HG03175 (cell line): ENCODE results near the gene SCRN2.

ENCODE experiments used
- ATAC-seq: cut with Tn5 transposase; IDR thresholded peaks from one replicate; pipeline ENCODE4 v1.9.1; 2021; ENCODE audit warnings: mild to moderate bottlenecking, moderate library complexity; ENCODE audit not compliant: unreplicated experiment

SCRN2 gene

DNA sequence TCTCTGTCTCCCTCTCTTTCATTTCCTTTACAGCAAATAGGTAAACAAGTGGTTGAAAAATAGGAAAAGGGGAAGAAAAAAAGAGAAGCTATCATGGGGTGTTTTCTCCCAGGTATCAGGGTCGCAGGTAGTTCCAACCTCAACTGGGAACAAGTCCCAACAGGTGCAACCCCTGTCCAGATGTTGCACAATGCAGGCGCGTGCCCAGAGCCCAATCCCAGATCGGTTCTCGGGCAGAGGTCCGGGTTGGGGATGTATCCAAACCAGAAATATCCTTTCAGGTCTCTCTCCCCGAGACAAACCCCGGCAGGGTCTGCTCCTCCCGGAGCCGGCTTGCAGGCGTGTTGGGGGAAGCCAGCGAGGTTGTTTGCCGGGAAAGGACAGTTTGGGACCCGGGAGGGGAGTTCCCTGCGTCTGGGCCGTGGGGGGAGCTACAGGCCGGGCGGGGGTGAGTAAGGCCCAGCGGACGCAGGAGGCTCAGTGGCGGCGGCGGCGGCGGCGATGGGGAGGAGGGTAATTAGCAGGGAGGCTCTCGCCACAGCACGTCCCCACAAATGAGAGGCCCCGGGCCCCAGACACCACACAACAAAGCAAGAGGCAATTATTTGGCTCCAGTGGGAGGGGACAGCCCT lies 31.1 kb upstream of the SCRN2 start:
- no peak for ATAC-seq

GRCh38 chr17:47871048-47871447 lies 30.0 kb upstream of the SCRN2 start:
- no peak for ATAC-seq

GRCh38 chr17:47870056-47870455 lies 29.0 kb upstream of the SCRN2 start:
- ATAC-seq: no peak

- no peak for ATAC-seq
Observed at GRCh38 chr17:47869114-47869513, 28.0 kb upstream of the SCRN2 start.

- no peak for ATAC-seq
Observed at GRCh38 chr17:47867813-47868533, 26.9 kb upstream of the SCRN2 start.

- no peak for ATAC-seq
Observed at GRCh38 chr17:47866941-47867340, 25.9 kb upstream of the SCRN2 start.

DNA sequence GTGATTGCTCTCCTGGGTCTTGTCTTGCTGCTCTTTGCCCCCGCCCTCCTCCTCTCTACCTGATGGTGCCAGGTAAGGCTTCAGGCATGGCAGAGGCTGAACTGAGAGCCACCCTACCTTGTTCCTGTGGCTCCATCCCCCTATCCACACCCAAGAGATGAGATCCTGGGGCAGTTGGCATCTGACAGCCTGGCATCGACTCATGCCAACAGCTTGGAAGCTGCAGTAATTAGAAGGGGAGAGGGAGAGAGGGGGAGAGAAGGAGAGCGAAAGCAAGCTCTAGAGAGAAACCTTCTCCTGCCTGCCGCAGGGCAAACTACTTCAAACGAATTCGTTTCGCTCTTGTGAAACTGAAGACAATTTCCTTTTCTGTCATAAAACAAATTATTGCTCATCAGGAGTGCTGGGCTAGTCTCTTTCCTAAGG lies 23.7 kb upstream of the SCRN2 start:
- ATAC-seq: no peak

GRCh38 chr17:47862621-47863440 lies 21.8 kb upstream of the SCRN2 start:
- no peak for ATAC-seq

- ATAC-seq: no peak
Observed at GRCh38 chr17:47860386-47860785, 19.3 kb upstream of the SCRN2 start.

DNA sequence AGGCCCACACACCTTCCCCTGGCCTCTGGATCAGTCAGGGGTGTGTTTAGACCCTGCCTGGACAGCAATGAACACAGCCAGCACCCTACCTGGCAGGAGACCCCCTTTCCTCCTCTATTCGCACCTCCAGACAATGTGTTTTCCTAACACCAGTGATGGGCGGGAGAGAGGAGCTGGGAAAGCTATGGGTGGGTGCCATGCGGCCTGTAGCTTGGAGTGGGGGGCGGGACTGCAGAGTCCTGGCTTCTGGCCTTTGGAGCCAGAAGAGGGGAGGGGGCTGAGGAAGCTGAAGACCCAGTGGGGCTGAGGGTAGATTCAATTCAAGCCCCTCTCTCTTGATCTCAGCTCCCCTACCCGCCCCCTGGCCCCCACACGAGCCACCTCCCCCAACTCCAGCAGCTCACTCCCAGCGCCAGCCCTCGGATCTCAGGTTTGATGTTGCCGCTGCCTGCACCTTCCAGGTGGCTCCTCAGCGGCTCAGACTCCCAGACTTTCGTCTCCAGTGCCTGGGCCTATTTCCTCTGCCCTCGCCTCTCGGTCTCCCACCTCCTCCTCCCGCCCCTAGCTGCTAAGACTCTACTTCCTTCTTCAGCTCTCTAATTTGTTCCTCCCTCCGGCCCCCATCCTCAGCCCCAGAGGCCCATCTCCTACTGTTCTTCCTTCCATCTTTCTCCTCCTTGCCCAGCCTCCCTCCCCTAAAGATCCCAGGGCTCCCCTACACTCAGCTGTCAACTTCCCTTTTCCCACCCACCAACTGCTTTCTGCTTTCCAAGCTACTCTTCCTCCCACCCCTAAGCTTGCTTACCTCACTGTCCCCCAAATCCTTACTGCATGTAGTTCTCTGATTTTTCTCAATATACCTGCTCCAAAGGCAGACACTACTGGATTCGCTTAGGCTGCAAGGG lies 16.7 kb upstream of the SCRN2 start:
- no peak for ATAC-seq

DNA sequence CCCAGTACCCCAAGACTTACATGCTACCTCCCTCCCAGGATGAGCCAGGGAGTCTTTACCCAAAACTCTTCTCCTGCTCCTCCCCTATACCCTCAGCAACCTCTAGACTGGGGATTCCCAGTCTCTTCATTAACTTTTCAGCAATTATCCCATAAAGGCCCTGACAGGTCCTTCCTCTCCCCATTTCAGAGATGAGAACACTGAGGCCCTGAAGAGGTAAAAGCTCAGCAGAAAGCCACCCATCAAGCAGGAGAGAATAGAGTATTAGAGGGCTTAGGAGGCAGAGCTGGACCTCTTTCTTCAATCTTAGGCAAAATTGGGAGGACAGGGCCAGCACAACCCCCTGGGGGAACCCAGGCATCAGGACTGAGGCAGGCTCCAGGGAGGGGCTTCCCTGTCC lies 15.8 kb upstream of the SCRN2 start:
- no peak for ATAC-seq

- ATAC-seq: no peak
Observed at GRCh38 chr17:47855737-47856136, 14.7 kb upstream of the SCRN2 start.

DNA sequence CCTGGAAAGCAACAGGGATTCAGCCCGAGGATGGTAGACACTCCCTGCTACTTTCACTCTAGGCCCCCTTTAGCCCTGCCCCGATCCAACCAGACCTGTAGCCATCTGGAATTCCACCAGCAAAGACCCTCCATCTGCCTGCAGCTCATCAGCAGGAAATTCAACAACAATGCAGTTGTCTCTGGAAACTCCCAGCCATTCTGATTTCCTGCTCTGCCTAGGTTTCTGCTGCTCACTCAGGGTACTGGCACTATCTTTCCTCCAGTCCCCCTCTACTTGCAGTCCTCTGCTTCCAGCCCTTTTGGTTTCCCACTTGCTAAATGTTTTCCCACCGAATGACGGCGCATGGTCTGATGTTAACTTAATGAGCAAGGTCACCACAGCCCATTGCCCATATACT lies 12.5 kb upstream of the SCRN2 start:
- no peak for ATAC-seq

- no peak for ATAC-seq
Observed at GRCh38 chr17:47852113-47852949, 11.3 kb upstream of the SCRN2 start.

GRCh38 chr17:47851764-47852112 lies 10.7 kb upstream of the SCRN2 start:
- no peak for ATAC-seq

- no peak for ATAC-seq
Observed at GRCh38 chr17:47850692-47851573, 9.9 kb upstream of the SCRN2 start, which contains the start of gene SP6. Gene SP6 (minus strand): TSS chr17:47851163. CDS start chr17:47848429, 2,734 bp downstream.

GRCh38 chr17:47850373-47850691 lies 9.3 kb upstream of the SCRN2 start:
- ATAC-seq: no peak

DNA sequence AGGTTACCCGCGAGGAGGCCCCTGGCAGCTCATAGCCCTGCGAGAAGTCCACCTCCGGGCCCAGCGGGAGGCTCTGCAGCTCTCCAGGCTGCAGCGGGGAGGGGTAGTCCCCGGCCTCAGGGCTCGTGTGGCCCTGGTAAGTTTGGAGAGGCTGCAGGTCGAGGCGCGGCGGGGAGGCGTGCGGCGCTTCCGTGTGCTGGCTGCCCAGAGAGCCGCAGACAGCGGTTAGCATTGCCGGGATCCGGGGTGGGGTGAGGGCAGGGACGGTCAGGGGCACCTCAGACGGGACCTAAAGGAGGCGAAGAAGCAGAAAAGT lies 7.1 kb upstream of the SCRN2 start:
- no peak for ATAC-seq
